Measurements from ENCODE around the gene TRPV3.

The TRPV3 gene

DNA sequence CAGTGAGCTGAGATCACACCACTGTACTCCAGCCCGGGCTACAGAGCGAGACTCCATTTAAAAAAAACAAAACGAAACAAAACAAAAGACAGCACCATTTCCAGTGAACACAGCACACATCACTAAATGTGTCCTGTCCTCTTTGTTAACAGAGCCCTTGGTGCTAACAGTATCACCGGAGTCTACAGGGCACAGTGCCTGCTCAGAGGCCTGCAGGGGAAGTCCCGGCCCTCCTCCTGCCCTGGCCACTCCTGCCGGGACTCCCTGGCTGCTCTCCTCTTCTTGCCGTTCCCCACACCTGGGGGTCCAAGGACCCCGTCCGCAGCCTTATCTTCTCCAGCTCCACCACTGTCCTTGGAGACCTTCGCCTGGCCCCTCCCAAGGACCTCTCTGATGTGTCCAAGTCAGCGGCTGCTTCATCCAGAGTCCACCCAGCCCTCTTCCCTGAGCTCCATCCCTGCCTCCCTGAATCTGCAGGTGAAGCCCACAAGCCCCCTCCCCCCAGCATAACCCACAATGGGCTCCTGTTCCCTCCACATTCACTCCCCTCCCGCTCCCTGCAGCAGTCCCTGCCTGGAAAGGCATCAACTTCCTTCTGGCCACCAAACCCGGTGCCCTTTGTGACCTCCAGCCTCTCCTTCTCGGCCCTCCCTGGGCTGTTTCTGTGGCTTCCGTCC is 43.1 kb upstream of the TRPV3 start:
- H3K23ac ChIP-seq (ENCODE audit: low read depth, low read length, poor library complexity): no peak overlapping the region
- no peaks in the 10 kb centered on the region for H3K9me3 ChIP-seq (replicated peaks in 1 of 2; ENCODE audit: control insufficient read depth in 2 of 2, insufficient read depth in 1 of 2, low read depth in 1 of 2, low read length in 2 of 2)
- H3K4ac ChIP-seq (ENCODE audit: low read length): no peak overlapping the region
- no peak overlapping the region for H4K91ac ChIP-seq (ENCODE audit: low read depth, low read length, poor library complexity)
- H4K8ac ChIP-seq (ENCODE audit: low read depth, low read length): peak overlapping the region; percentile 0
- H2BK5ac ChIP-seq (ENCODE audit: low read length): no peak overlapping the region
- no peak overlapping the region for H3K4me3 ChIP-seq (ENCODE audit: low read length in 2 of 2)
- peak overlapping the region; percentile 48 for H3K18ac ChIP-seq (ENCODE audit: low read length)
- no CpG with 5 or more reads among the region's 15 CpGs for WGBS, 2 donors (ENCODE audit: extremely low coverage in 2 of 2, insufficient read length in 2 of 2, insufficient replicate concordance in 1 of 2)
- H2BK15ac ChIP-seq (ENCODE audit: low read length): no peak overlapping the region
- H2AK5ac ChIP-seq (ENCODE audit: low read depth, low read length): no peak overlapping the region
- H3K9ac ChIP-seq (ENCODE audit: low read depth, low read length, poor library complexity): no peak overlapping the region
- no peaks in the 10 kb centered on the region for H3K27me3 ChIP-seq (ENCODE audit: control insufficient read depth in 3 of 3, insufficient read depth in 3 of 3, low read depth in 1 of 3, low read length in 3 of 3)
- no peak overlapping the region for H3K27ac ChIP-seq (replicated peaks; ENCODE audit: low read length)
- H3K14ac ChIP-seq (ENCODE audit: low read length): no peak overlapping the region
- H3K4me1 ChIP-seq (ENCODE audit: control insufficient read depth in 2 of 2, insufficient read depth in 1 of 2, low read depth in 1 of 2, low read length in 2 of 2): peaks cover 0 to 1% of the 10 kb centered on the region in 2 donors
- no peak overlapping the region for H2BK12ac ChIP-seq (ENCODE audit: low read length)
- no peak overlapping the region for H3K4me2 ChIP-seq (ENCODE audit: insufficient read depth, low read length, poor library complexity, severe bottlenecking)
- H3K79me1 ChIP-seq (ENCODE audit: low read depth, low read length): no peaks in the 10 kb centered on the region
- no peak overlapping the region for H2BK120ac ChIP-seq (ENCODE audit: low read depth, low read length)
- peaks cover 2 to 27% of the 10 kb centered on the region in 2 donors for H3K36me3 ChIP-seq (replicated peaks in 1 of 2; ENCODE audit: control insufficient read depth in 2 of 2, insufficient read depth in 2 of 2, low read length in 2 of 2)
- no peak for DNase-seq (ENCODE audit: low spot score)
- H2AFZ ChIP-seq (ENCODE audit: low read length): no peak overlapping the region

DNA sequence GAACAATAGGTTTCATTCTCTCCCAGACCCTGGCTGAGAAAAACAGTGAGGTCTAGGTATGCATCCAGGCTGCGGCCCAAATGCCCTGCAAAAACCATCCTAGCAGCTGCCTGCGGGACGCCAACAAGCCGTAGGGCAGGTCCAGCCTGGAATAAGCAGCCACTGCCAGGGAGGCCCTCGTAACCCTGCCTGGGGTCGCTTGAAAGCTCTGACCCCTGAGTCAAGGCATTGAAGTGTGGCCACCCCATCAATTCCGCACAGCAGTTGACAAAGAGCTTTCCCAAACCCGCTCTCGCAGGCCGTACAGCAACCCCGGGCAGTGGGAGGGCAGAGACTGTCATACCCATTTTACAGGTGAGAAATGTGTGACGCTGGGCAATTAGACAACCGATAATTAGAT is 40.5 kb upstream of the TRPV3 start:
- WGBS, 2 donors (ENCODE audit: extremely low coverage in 2 of 2, insufficient read length in 2 of 2, insufficient replicate concordance in 1 of 2): no CpG with 5 or more reads among the region's 13 CpGs
- no peak overlapping the region for H3K4me3 ChIP-seq (ENCODE audit: low read length in 2 of 2)
- H3K14ac ChIP-seq (ENCODE audit: low read length): no peak overlapping the region
- H2BK120ac ChIP-seq (ENCODE audit: low read depth, low read length): no peak overlapping the region
- H3K36me3 ChIP-seq (replicated peaks in 1 of 2; ENCODE audit: control insufficient read depth in 2 of 2, insufficient read depth in 2 of 2, low read length in 2 of 2): peaks cover 0 to 5% of the 10 kb centered on the region in 2 donors
- H3K27me3 ChIP-seq (ENCODE audit: control insufficient read depth in 3 of 3, insufficient read depth in 3 of 3, low read depth in 1 of 3, low read length in 3 of 3): no peaks in the 10 kb centered on the region
- H3K9ac ChIP-seq (ENCODE audit: low read depth, low read length, poor library complexity): no peak overlapping the region
- H3K4ac ChIP-seq (ENCODE audit: low read length): no peak overlapping the region
- no peak overlapping the region for H3K27ac ChIP-seq (replicated peaks; ENCODE audit: low read length)
- DNase-seq (ENCODE audit: low spot score): no peak
- no peak overlapping the region for H4K8ac ChIP-seq (ENCODE audit: low read depth, low read length)
- H2BK15ac ChIP-seq (ENCODE audit: low read length): no peak overlapping the region
- no peak overlapping the region for H3K18ac ChIP-seq (ENCODE audit: low read length)
- no peaks in the 10 kb centered on the region for H3K9me3 ChIP-seq (replicated peaks in 1 of 2; ENCODE audit: control insufficient read depth in 2 of 2, insufficient read depth in 1 of 2, low read depth in 1 of 2, low read length in 2 of 2)
- H2BK5ac ChIP-seq (ENCODE audit: low read length): no peak overlapping the region
- H3K23ac ChIP-seq (ENCODE audit: low read depth, low read length, poor library complexity): no peak overlapping the region
- no peaks in the 10 kb centered on the region for H3K79me1 ChIP-seq (ENCODE audit: low read depth, low read length)
- H2AK5ac ChIP-seq (ENCODE audit: low read depth, low read length): no peak overlapping the region
- peaks cover 0 to 1% of the 10 kb centered on the region in 2 donors for H3K4me1 ChIP-seq (ENCODE audit: control insufficient read depth in 2 of 2, insufficient read depth in 1 of 2, low read depth in 1 of 2, low read length in 2 of 2)
- no peak overlapping the region for H2BK12ac ChIP-seq (ENCODE audit: low read length)
- H3K4me2 ChIP-seq (ENCODE audit: insufficient read depth, low read length, poor library complexity, severe bottlenecking): no peak overlapping the region
- no peak overlapping the region for H4K91ac ChIP-seq (ENCODE audit: low read depth, low read length, poor library complexity)
- H2AFZ ChIP-seq (ENCODE audit: low read length): no peak overlapping the region

DNA sequence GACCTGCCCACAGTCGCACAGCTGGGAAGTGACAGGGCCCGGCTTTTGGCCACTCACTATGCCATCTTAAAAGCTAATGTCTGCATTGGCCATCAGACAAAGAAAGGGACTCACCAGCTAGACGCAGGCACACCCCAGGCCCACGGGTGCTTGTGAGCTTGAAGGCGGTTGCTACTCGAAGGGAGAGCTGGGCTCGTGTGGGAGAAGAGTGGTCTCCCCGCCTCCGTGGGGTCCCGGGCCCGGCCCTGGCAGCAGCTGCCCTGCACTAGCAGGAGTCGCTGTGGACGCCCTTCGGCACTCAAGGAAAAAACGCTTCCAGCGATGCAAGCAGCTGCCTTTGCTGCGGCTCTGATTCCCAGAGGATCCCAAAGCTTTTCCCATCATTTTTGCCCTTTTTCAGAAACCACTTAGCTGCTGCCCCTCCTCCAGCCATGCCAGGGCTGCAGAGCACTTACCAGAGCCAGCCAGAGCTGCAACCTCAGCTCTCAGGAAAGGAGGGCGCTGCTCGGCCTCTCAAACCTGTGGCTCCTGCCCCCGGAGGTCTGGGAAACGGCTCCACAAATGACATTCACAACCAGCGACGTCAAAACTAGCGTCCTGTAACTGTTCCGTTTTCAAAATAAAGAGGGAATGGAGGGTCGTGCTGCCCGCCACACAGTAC is 39.3 kb upstream of the TRPV3 start:
- H2BK12ac ChIP-seq (ENCODE audit: low read length): no peak overlapping the region
- H4K91ac ChIP-seq (ENCODE audit: low read depth, low read length, poor library complexity): no peak overlapping the region
- peak overlapping the region; percentile 8 for H2AK5ac ChIP-seq (ENCODE audit: low read depth, low read length)
- H3K9ac ChIP-seq (ENCODE audit: low read depth, low read length, poor library complexity): no peak overlapping the region
- no peak overlapping the region for H2BK15ac ChIP-seq (ENCODE audit: low read length)
- H3K79me1 ChIP-seq (ENCODE audit: low read depth, low read length): no peaks in the 10 kb centered on the region
- H2BK120ac ChIP-seq (ENCODE audit: low read depth, low read length): no peak overlapping the region
- WGBS, 2 donors (ENCODE audit: extremely low coverage in 2 of 2, insufficient read length in 2 of 2, insufficient replicate concordance in 1 of 2): no CpG with 5 or more reads among the region's 27 CpGs
- H4K8ac ChIP-seq (ENCODE audit: low read depth, low read length): no peak overlapping the region
- no peak overlapping the region for H2BK5ac ChIP-seq (ENCODE audit: low read length)
- H3K4me3 ChIP-seq (ENCODE audit: low read length in 2 of 2): no peak overlapping the region
- H3K27ac ChIP-seq (replicated peaks; ENCODE audit: low read length): no peak overlapping the region
- H3K36me3 ChIP-seq (replicated peaks in 1 of 2; ENCODE audit: control insufficient read depth in 2 of 2, insufficient read depth in 2 of 2, low read length in 2 of 2): peaks cover 0 to 7% of the 10 kb centered on the region in 2 donors
- H3K4ac ChIP-seq (ENCODE audit: low read length): no peak overlapping the region
- no peak for DNase-seq (ENCODE audit: low spot score)
- H3K27me3 ChIP-seq (ENCODE audit: control insufficient read depth in 3 of 3, insufficient read depth in 3 of 3, low read depth in 1 of 3, low read length in 3 of 3): no peaks in the 10 kb centered on the region
- peaks cover 0 to 1% of the 10 kb centered on the region in 2 donors for H3K4me1 ChIP-seq (ENCODE audit: control insufficient read depth in 2 of 2, insufficient read depth in 1 of 2, low read depth in 1 of 2, low read length in 2 of 2)
- H2AFZ ChIP-seq (ENCODE audit: low read length): no peak overlapping the region
- H3K23ac ChIP-seq (ENCODE audit: low read depth, low read length, poor library complexity): no peak overlapping the region
- peak overlapping the region; percentile 7 for H3K18ac ChIP-seq (ENCODE audit: low read length)
- no peaks in the 10 kb centered on the region for H3K9me3 ChIP-seq (replicated peaks in 1 of 2; ENCODE audit: control insufficient read depth in 2 of 2, insufficient read depth in 1 of 2, low read depth in 1 of 2, low read length in 2 of 2)
- H3K4me2 ChIP-seq (ENCODE audit: insufficient read depth, low read length, poor library complexity, severe bottlenecking): no peak overlapping the region
- no peak overlapping the region for H3K14ac ChIP-seq (ENCODE audit: low read length)

DNA sequence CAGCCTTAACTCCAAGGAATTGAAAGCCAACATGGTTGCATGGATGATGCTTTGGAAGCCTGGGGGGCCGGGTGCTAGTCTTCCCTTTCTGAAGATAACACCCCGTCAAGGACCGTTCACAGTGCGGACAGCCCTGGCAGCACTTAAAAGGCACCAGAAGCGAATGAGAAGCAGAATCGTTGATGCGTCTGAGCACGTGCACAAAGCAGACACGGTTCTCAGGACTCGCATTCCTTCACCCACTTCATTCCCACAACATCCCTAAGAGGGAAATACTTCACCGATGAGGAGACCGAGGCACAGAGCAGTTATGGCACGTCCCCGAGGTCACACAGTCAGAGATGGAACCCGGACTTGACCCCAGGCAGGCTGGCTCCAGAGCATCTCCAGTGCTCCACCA is 37.4 kb upstream of the TRPV3 start:
- no peak overlapping the region for H3K4me2 ChIP-seq (ENCODE audit: insufficient read depth, low read length, poor library complexity, severe bottlenecking)
- no peak overlapping the region for H3K14ac ChIP-seq (ENCODE audit: low read length)
- H3K27me3 ChIP-seq (ENCODE audit: control insufficient read depth in 3 of 3, insufficient read depth in 3 of 3, low read depth in 1 of 3, low read length in 3 of 3): no peaks in the 10 kb centered on the region
- DNase-seq (ENCODE audit: low spot score): no peak
- no peak overlapping the region for H3K9ac ChIP-seq (ENCODE audit: low read depth, low read length, poor library complexity)
- H2AK5ac ChIP-seq (ENCODE audit: low read depth, low read length): no peak overlapping the region
- H3K9me3 ChIP-seq (replicated peaks in 1 of 2; ENCODE audit: control insufficient read depth in 2 of 2, insufficient read depth in 1 of 2, low read depth in 1 of 2, low read length in 2 of 2): no peaks in the 10 kb centered on the region
- H3K4me3 ChIP-seq (ENCODE audit: low read length in 2 of 2): no peak overlapping the region
- H3K36me3 ChIP-seq (replicated peaks in 1 of 2; ENCODE audit: control insufficient read depth in 2 of 2, insufficient read depth in 2 of 2, low read length in 2 of 2): peaks cover 0 to 21% of the 10 kb centered on the region in 2 donors
- H2AFZ ChIP-seq (ENCODE audit: low read length): no peak overlapping the region
- no peak overlapping the region for H2BK15ac ChIP-seq (ENCODE audit: low read length)
- WGBS, 2 donors (ENCODE audit: extremely low coverage in 2 of 2, insufficient read length in 2 of 2, insufficient replicate concordance in 1 of 2): no CpG with 5 or more reads among the region's 15 CpGs
- no peak overlapping the region for H2BK5ac ChIP-seq (ENCODE audit: low read length)
- H2BK12ac ChIP-seq (ENCODE audit: low read length): no peak overlapping the region
- H4K8ac ChIP-seq (ENCODE audit: low read depth, low read length): no peak overlapping the region
- H3K27ac ChIP-seq (replicated peaks; ENCODE audit: low read length): no peak overlapping the region
- H2BK120ac ChIP-seq (ENCODE audit: low read depth, low read length): no peak overlapping the region
- H3K79me1 ChIP-seq (ENCODE audit: low read depth, low read length): no peaks in the 10 kb centered on the region
- no peak overlapping the region for H3K4ac ChIP-seq (ENCODE audit: low read length)
- no peak overlapping the region for H3K18ac ChIP-seq (ENCODE audit: low read length)
- H4K91ac ChIP-seq (ENCODE audit: low read depth, low read length, poor library complexity): no peak overlapping the region
- no peak overlapping the region for H3K23ac ChIP-seq (ENCODE audit: low read depth, low read length, poor library complexity)
- no peaks in the 10 kb centered on the region for H3K4me1 ChIP-seq (ENCODE audit: control insufficient read depth in 2 of 2, insufficient read depth in 1 of 2, low read depth in 1 of 2, low read length in 2 of 2)

Measured in neuronal stem cell (in vitro differentiated cells).